MM.1S (cell line): ENCODE measurements around the gene CARS2.

ENCODE experiments used
- CTCF ChIP-seq: fragments of 300-600 bp; sonication (generic); IDR thresholded peaks from 2 replicates; pipeline ENCODE4 v1.5.1; 2016; ENCODE audit warnings: antibody characterized with exemption, low read length, mixed read lengths
- EZH2 ChIP-seq: fragments of 300-600 bp; sonication (generic); optimal IDR thresholded peaks from 2 replicates; pipeline ENCODE3; 2017; ENCODE audit warnings: low read depth, mild to moderate bottlenecking, antibody characterized with exemption, low read length, mixed read lengths
- EZH2phosphoT487 ChIP-seq: fragments of 300-600 bp; sonication (generic); IDR thresholded peaks from 2 replicates; pipeline ENCODE4 v1.6.1; 2018; ENCODE audit warnings: antibody characterized with exemption, low read length

GRCh38 chr13:110637747-110638146 is 68.2 kb downstream of the CARS2 start:
- no peak for TF ChIP-seq CTCF
- no peak for TF ChIP-seq EZH2phosphoT487
- TF ChIP-seq EZH2: no peak
